Panc1 (cell line): ENCODE measurements around the gene PKD2L2.

Experiments used
- CTCF ChIP-seq: fragments of 450-650 bp; IDR thresholded peaks from 2 replicates; pipeline ENCODE4 v1.5.1; 2017; ENCODE audit warnings: mild to moderate bottlenecking
- POLR2AphosphoS5 ChIP-seq: IDR thresholded peaks from 2 replicates; pipeline ENCODE4 v1.6.1; 2012; ENCODE audit warnings: mild to moderate bottlenecking, low read depth, low read length, moderate library complexity
- REST ChIP-seq, 2 experiments: IDR thresholded peaks; 2 replicates each; pipeline ENCODE4 v1.6.1; 2011 to 2012; ENCODE audit warnings: low read depth in 2 of 2, control low read depth in 1 of 2, low read length in 1 of 2, mild to moderate bottlenecking in 1 of 2, moderate library complexity in 1 of 2; ENCODE audit not compliant: insufficient read depth in 1 of 2
- SIN3A ChIP-seq: IDR thresholded peaks from 2 replicates; pipeline ENCODE4 v1.6.1; 2012; ENCODE audit warnings: low read depth, mild to moderate bottlenecking, low read length, moderate library complexity, borderline replicate concordance; ENCODE audit not compliant: insufficient read depth
- TCF7L2 ChIP-seq: IDR thresholded peaks from 2 replicates; pipeline ENCODE4 v1.6.1; 2011; ENCODE audit warnings: mild to moderate bottlenecking, low read depth, low read length, inconsistent platforms

- TF ChIP-seq TCF7L2 (no peak), CTCF (no peak), REST (IDR thresholded peaks at IDR 0.05; ENCODE audit: insufficient read depth in 1 of 2, low read depth in 2 of 2, low read length in 1 of 2) (no peak), POLR2AphosphoS5 (no peak), SIN3A (no peak)
Measured at GRCh38 chr5:137890845-137891244, 1.6 kb downstream of the PKD2L2 start.
